ENCODE data around the gene COQ10A. TPM values are rescaled to one million over a fixed set of nuclear protein-coding genes. Genes with fewer than 3 reads are reported as not detected.

The COQ10A gene
- total and polyA plus RNA-seq, 10 of the 15 experiments (the other 5 are each of a cell fraction or from before 2014, with no cell fraction given): 3.3 to 19.5 (median 6.9) TPM

DNA sequence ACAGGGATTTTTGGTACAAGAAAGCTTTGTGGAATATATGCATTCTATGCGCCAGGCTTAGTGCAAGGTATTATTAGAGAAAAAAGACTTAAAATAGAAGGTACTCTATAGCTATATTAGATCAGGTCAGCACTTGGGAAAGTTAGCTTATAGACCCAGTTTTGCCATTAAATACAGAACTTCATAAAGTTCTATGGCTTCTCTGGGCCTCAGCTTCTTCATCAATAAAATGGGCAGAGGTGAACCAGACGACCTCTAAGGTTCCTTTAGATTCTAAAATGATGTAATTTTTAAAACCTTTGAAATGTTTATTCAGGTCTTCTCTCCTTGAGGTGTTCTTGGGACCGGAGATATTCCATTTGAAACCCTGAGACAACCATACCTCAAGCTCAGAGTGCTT lies 42.0 kb downstream of the COQ10A start:
- Histone ChIP-seq H3K27ac (ENCODE audit: control insufficient read depth, insufficient read depth) (no peak overlapping the region), H3K36me3 (ENCODE audit: control insufficient read depth in 2 of 2, insufficient read depth in 2 of 2, low read length in 1 of 2) (peaks cover 1 to 14% of the 10 kb centered on the region in 2 experiments), H3K4me2 (ENCODE audit: control insufficient read depth, insufficient read depth) (no peak overlapping the region), H3K4me1 (ENCODE audit: control insufficient read depth, insufficient read depth, low read length) (no peaks in the 10 kb centered on the region), H3K79me2 (ENCODE audit: control insufficient read depth, insufficient read depth, low read length) (no peaks in the 10 kb centered on the region), H3K9me3 (replicated peaks; ENCODE audit: control insufficient read depth, insufficient read depth, low read length) (no peaks in the 10 kb centered on the region), H3K27me3 (replicated peaks in 1 of 2; ENCODE audit: control insufficient read depth in 2 of 2, insufficient read depth in 2 of 2, low read length in 1 of 2) (no peaks in the 10 kb centered on the region), H4K20me1 (ENCODE audit: control insufficient read depth, insufficient read depth) (no peaks in the 10 kb centered on the region), H2AFZ (ENCODE audit: control insufficient read depth, low read depth, low read length) (no peak overlapping the region), H3K9ac (ENCODE audit: control insufficient read depth, insufficient read depth, low read length) (no peak overlapping the region), H3K4me3 (no peak overlapping the region)
- no peak for ATAC-seq
- intact Hi-C loops (cut with micrococcal nuclease; ENCODE audit: unreplicated experiment) (no loop called here), in situ Hi-C loops (cut with MboI) (no loop called here)
- no peak for TF ChIP-seq ZNF384 (IDR thresholded peaks at IDR 0.05; ENCODE audit: borderline replicate concordance, low read depth, low read length)
- TF ChIP-seq, protein P1, sequence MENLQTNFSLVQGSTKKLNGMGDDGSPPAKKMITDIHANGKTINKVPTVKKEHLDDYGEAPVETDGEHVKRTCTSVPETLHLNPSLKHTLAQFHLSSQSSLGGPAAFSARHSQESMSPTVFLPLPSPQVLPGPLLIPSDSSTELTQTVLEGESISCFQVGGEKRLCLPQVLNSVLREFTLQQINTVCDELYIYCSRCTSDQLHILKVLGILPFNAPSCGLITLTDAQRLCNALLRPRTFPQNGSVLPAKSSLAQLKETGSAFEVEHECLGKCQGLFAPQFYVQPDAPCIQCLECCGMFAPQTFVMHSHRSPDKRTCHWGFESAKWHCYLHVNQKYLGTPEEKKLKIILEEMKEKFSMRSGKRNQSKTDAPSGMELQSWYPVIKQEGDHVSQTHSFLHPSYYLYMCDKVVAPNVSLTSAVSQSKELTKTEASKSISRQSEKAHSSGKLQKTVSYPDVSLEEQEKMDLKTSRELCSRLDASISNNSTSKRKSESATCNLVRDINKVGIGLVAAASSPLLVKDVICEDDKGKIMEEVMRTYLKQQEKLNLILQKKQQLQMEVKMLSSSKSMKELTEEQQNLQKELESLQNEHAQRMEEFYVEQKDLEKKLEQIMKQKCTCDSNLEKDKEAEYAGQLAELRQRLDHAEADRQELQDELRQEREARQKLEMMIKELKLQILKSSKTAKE (IDR thresholded peaks at IDR 0.05; ENCODE audit: low read depth, poor library complexity, severe bottlenecking): no peak
- no peak for TF ChIP-seq POLR2AphosphoS2 (IDR thresholded peaks at IDR 0.05; ENCODE audit: low read depth, low read length)
- no peak for TF ChIP-seq TCF7 (IDR thresholded peaks at IDR 0.05; ENCODE audit: borderline replicate concordance)
- TF ChIP-seq PAX5 (IDR thresholded peaks at IDR 0.05; ENCODE audit: borderline replicate concordance, low read depth, low read length): no peak
- TF ChIP-seq SMAD5 (IDR thresholded peaks at IDR 0.05; ENCODE audit: low read depth): no peak
- TF ChIP-seq, protein P2, sequence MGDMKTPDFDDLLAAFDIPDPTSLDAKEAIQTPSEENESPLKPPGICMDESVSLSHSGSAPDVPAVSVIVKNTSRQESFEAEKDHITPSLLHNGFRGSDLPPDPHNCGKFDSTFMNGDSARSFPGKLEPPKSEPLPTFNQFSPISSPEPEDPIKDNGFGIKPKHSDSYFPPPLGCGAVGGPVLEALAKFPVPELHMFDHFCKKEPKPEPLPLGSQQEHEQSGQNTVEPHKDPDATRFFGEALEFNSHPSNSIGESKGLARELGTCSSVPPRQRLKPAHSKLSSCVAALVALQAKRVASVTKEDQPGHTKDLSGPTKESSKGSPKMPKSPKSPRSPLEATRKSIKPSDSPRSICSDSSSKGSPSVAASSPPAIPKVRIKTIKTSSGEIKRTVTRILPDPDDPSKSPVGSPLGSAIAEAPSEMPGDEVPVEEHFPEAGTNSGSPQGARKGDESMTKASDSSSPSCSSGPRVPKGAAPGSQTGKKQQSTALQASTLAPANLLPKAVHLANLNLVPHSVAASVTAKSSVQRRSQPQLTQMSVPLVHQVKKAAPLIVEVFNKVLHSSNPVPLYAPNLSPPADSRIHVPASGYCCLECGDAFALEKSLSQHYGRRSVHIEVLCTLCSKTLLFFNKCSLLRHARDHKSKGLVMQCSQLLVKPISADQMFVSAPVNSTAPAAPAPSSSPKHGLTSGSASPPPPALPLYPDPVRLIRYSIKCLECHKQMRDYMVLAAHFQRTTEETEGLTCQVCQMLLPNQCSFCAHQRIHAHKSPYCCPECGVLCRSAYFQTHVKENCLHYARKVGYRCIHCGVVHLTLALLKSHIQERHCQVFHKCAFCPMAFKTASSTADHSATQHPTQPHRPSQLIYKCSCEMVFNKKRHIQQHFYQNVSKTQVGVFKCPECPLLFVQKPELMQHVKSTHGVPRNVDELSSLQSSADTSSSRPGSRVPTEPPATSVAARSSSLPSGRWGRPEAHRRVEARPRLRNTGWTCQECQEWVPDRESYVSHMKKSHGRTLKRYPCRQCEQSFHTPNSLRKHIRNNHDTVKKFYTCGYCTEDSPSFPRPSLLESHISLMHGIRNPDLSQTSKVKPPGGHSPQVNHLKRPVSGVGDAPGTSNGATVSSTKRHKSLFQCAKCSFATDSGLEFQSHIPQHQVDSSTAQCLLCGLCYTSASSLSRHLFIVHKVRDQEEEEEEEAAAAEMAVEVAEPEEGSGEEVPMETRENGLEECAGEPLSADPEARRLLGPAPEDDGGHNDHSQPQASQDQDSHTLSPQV (IDR thresholded peaks at IDR 0.05): no peak
- TF ChIP-seq NFYB (IDR thresholded peaks at IDR 0.05; ENCODE audit: insufficient read depth, low read depth, low read length): no peak
- no peak for TF ChIP-seq CBX5 (IDR thresholded peaks at IDR 0.05; ENCODE audit: low read depth)
- TF ChIP-seq, protein P3, sequence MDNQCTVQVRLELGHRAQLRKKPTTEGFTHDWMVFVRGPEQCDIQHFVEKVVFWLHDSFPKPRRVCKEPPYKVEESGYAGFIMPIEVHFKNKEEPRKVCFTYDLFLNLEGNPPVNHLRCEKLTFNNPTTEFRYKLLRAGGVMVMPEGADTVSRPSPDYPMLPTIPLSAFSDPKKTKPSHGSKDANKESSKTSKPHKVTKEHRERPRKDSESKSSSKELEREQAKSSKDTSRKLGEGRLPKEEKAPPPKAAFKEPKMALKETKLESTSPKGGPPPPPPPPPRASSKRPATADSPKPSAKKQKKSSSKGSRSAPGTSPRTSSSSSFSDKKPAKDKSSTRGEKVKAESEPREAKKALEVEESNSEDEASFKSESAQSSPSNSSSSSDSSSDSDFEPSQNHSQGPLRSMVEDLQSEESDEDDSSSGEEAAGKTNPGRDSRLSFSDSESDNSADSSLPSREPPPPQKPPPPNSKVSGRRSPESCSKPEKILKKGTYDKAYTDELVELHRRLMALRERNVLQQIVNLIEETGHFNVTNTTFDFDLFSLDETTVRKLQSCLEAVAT (IDR thresholded peaks at IDR 0.05): no peak
- no peak for DNase-seq (ENCODE audit: low read depth, low spot score)
- CTCF ChIA-PET: interaction anchor here (0.5 to 2.6 kb wide), 5 partner anchors 8 to 156 kb away, joined by 3 to 9 read pairs (median 3); partner anchors contain the start of genes CNPY2, SMARCC2 and TIMELESS
- RAD21 ChIA-PET (ENCODE audit: unreplicated experiment): no interaction called here
- no peak for FAIRE-seq
- POLR2A ChIA-PET: interaction anchor here (0.6 to 1.1 kb wide), 5 partner anchors 23 to 635 kb away, joined by 3 to 5 read pairs (median 3); partner anchors contain the start of gene MYL6
- 43% methylated on average over 3 of the region's 3 CpGs for WGBS (ENCODE audit: insufficient coverage, insufficient replicate concordance, low lambda C conversion rate, missing lambda C conversion rate)
- BruUV-seq (replicated peaks): no TSS peak
- SMC1A ChIA-PET (ENCODE audit: uncharacterized antibody, unreplicated experiment): interaction anchor here (0.9 to 1.4 kb wide), 3 partner anchors 10 to 155 kb away, joined by 3 to 4 read pairs (median 4); partner anchors contain the start of gene RNF41
